Neural progenitor cell (in vitro differentiated cells): Measurements from ENCODE around the gene TMEM106C.

Source experiments
- CTCF ChIP-seq: fragments of 200-600 bp; sonication (generic); IDR thresholded peaks from 2 replicates; pipeline ENCODE4 v1.5.1; 2017; ENCODE audit warnings: antibody characterized with exemption, mild to moderate bottlenecking
- EZH2 ChIP-seq: fragments of 200-600 bp; sonication (generic); IDR thresholded peaks from 2 replicates; pipeline ENCODE4 v1.6.1; 2017; ENCODE audit warnings: antibody characterized with exemption, mild to moderate bottlenecking, moderate library complexity
- EZH2phosphoT487 ChIP-seq: fragments of 200-600 bp; sonication (generic); IDR thresholded peaks from 2 replicates; pipeline ENCODE4 v1.6.1; 2017; ENCODE audit warnings: antibody characterized with exemption

- no peak for TF ChIP-seq CTCF
- no peak for TF ChIP-seq EZH2phosphoT487
- TF ChIP-seq EZH2: no peak
Measured at GRCh38 chr12:47988073-47989022, 25.0 kb downstream of the TMEM106C start.
